Measurements from ENCODE around the gene KRT35. TPM values are rescaled to one million over a fixed set of nuclear protein-coding genes. Genes with fewer than 3 reads are reported as not detected.

Gene KRT35
- polyA plus RNA-seq, 1 experiment: not detected

DNA sequence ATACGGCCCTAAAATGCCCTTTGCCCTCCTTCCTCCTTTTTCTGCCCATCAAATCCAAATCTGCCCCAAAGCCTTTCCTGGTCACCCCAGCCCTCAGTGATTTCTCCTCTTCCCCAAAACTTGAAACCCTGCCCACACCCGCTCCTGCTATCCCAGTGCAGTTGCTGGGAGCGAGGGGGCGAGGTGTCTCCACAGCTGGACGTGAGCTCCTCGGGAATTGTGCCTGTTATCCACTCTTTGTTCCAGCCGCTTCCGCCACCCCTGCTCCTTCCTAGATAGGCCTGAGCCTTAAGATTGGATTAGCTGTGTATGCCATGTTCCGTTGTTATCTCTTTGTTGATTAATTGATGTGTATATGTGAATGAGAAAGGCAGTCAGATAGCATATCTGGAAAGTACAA, 2.6 kb upstream of the KRT35 start:
- POLR2A ChIA-PET: no interaction called here
- Histone ChIP-seq H3K4me3 (ENCODE audit: low read depth, low read length) (no peak overlapping the region), H3K27me3 (ENCODE audit: control insufficient read depth, insufficient read depth, low read length) (no peaks in the 10 kb centered on the region), H3K36me3 (ENCODE audit: control insufficient read depth, insufficient read depth, low read length) (no peaks in the 10 kb centered on the region)
- DNase-seq (ENCODE audit: low read depth): no peak
- CTCF ChIA-PET: interaction anchor here (1.0 to 3.7 kb wide), 2 partner anchors 12 to 77 kb away, joined by 3 to 17 read pairs; no protein-coding TSS in a partner anchor
- TF ChIP-seq, protein P1, sequence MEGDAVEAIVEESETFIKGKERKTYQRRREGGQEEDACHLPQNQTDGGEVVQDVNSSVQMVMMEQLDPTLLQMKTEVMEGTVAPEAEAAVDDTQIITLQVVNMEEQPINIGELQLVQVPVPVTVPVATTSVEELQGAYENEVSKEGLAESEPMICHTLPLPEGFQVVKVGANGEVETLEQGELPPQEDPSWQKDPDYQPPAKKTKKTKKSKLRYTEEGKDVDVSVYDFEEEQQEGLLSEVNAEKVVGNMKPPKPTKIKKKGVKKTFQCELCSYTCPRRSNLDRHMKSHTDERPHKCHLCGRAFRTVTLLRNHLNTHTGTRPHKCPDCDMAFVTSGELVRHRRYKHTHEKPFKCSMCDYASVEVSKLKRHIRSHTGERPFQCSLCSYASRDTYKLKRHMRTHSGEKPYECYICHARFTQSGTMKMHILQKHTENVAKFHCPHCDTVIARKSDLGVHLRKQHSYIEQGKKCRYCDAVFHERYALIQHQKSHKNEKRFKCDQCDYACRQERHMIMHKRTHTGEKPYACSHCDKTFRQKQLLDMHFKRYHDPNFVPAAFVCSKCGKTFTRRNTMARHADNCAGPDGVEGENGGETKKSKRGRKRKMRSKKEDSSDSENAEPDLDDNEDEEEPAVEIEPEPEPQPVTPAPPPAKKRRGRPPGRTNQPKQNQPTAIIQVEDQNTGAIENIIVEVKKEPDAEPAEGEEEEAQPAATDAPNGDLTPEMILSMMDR (IDR thresholded peaks at IDR 0.05; ENCODE audit: insufficient read depth, low read depth, low read length): no peak

DNA sequence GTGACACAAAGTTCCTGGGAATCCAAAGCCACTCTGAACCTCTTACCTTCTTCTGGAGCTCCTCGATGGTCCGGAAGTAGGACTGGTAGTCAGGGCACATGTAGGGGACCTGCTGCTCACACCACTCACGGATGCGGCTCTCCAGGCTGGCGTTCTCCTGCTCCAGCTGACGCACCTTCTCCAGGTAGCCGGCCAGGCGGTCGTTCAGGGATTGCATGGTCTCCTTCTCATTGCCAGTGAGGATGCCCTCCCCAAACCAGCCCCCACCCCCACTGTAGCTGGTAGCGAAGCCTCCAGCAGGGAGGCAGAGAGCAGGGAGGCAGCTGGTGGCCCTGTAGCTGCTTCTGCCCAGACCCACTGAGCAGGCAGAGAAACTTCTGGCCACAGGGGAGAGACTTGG, 370 bp downstream of the KRT35 start:
- DNase-seq (ENCODE audit: low read depth): no peak
- CTCF ChIA-PET: interaction anchor here (0.7 to 1.1 kb wide), 2 partner anchors 9 to 56 kb away, joined by 3 to 4 read pairs; partner anchors contain the start of genes KRT36 and KRT37

DNA sequence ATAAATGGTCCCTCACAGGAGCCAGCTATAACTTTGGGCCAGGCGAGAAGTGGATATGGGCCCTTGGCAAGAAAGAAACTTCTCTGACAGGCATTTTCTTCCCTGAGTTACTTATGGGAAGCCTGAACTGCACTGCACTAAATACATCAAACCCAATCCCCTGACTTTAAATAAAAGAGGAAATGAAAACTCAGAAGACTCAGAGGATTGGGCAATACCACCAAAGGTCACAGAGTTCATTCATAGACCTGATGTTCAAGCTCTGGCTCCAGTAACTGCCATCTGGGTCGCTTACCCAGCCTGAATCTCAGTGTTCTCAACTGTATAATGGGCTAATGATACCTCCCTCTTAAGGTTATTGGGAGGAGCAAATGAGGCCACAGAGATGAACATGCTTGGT, 815 bp downstream of the KRT35 start:
- H3K36me3 ChIP-seq (ENCODE audit: control insufficient read depth, insufficient read depth, low read length): no peaks in the 10 kb centered on the region
- H3K4me3 ChIP-seq (ENCODE audit: low read depth, low read length): no peak overlapping the region
- no peak for DNase-seq (ENCODE audit: low read depth)
- H3K27me3 ChIP-seq (ENCODE audit: control insufficient read depth, insufficient read depth, low read length): no peaks in the 10 kb centered on the region
- CTCF ChIA-PET: interaction anchor here (0.8 to 1.1 kb wide), 2 partner anchors 9 to 168 kb away, joined by 3 to 4 read pairs; partner anchors contain the start of gene KRT36
- TF ChIP-seq, protein P1 (IDR thresholded peaks at IDR 0.05; ENCODE audit: insufficient read depth, low read depth, low read length): no peak
- POLR2A ChIA-PET: no interaction called here

More for the DNA sequence above, 370 bp downstream of the KRT35 start:
- Histone ChIP-seq H3K27me3 (ENCODE audit: control insufficient read depth, insufficient read depth, low read length) (no peaks in the 10 kb centered on the region), H3K36me3 (ENCODE audit: control insufficient read depth, insufficient read depth, low read length) (no peaks in the 10 kb centered on the region), H3K4me3 (ENCODE audit: low read depth, low read length) (no peak overlapping the region)
- POLR2A ChIA-PET: no interaction called here
- TF ChIP-seq, protein P1 (IDR thresholded peaks at IDR 0.05; ENCODE audit: insufficient read depth, low read depth, low read length): no peak

DNA sequence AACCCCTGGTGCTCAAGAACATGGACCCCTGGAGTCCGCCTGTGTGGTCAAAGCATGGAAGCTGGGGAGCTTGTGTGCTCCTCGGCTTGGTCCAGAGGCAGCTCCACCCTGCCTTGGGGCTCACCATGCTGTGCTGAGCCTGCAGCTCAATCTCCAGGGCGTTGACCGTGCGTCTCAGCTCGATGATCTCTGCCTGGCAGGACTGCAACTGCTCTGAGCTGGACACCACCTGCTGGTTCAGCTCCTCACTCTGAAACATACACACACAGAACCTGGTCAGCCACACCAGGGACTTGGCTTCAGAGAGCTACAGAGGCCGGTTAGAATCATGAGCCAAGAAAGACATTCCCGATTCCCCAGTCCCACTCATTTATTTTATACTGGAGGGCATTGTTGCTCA, 2.7 kb downstream of the KRT35 start:
- CTCF ChIA-PET: interaction anchor here (1.3 kb wide), 1 partner anchor 8 kb away, joined by 3 read pairs; no protein-coding TSS in a partner anchor

More for the DNA sequence above, 2.7 kb downstream of the KRT35 start:
- H3K36me3 ChIP-seq (ENCODE audit: control insufficient read depth, insufficient read depth, low read length): no peaks in the 10 kb centered on the region
- DNase-seq (ENCODE audit: low read depth): no peak
- no peak overlapping the region for H3K4me3 ChIP-seq (ENCODE audit: low read depth, low read length)
- TF ChIP-seq, protein P1 (IDR thresholded peaks at IDR 0.05; ENCODE audit: insufficient read depth, low read depth, low read length): no peak
- POLR2A ChIA-PET: interaction anchor here (0.8 kb wide), 1 partner anchor 16 kb away, joined by 3 read pairs; no protein-coding TSS in a partner anchor
- H3K27me3 ChIP-seq (ENCODE audit: control insufficient read depth, insufficient read depth, low read length): no peaks in the 10 kb centered on the region

All from BJ (cell line).